HCT116 (cell line): ENCODE results near the gene PAH. TPM values are rescaled to one million over a fixed set of nuclear protein-coding genes. Genes with fewer than 3 reads are reported as not detected.

Experiments used
- ATAC-seq: fragments of 200-7000 bp; cut with Tn5 transposase; 2 replicates; pipeline ENCODE4 v1.9.1; 2020; ENCODE audit warnings: mild to moderate bottlenecking, moderate library complexity
- BruUV-seq: library from RNA; stranded (reverse); fragments of 400-500 nt; replicated peaks from 2 replicates; lab custom pipeline; 2021; lab: Mats Ljungman, UMichigan
- CTCF ChIA-PET: fragments of 300-600 bp; sonication (Branson Sonifier 250); formaldehyde crosslinking; loops from one replicate; lab custom pipeline; 2021; ENCODE audit warnings: antibody characterized with exemption; lab: Charles Lee
- POLR2A ChIA-PET: fragments of 300-600, 350-600 bp; sonication (Branson Sonifier 250); formaldehyde crosslinking; loops from one replicate; lab custom pipeline; 2021; ENCODE audit warnings: antibody characterized with exemption; lab: Charles Lee
- RAD21 ChIA-PET, 2 experiments: fragments of 300-600 bp; sonication (Branson Sonifier 250); formaldehyde crosslinking; loops; one replicate each; lab custom pipeline; 2023; ENCODE audit warnings: low total read pairs in 2 of 2; ENCODE audit not compliant: uncharacterized antibody in 2 of 2, unreplicated experiment in 2 of 2, low non-redundant PET in 1 of 2; lab: Charles Lee
- DNase-seq: peaks from one replicate; pipeline ENCODE4 v3.0.0-alpha.2; 2010; ENCODE audit warnings: low read depth, low spot score
- H2AFZ ChIP-seq: fragments of 200-600 bp; shearing (Covaris generic), sonication (generic); 2 replicates; pipeline ENCODE4 v1.6.1; 2017; ENCODE audit warnings: low read depth, mixed run types, mixed read lengths, antibody characterized with exemption, low read length; ENCODE audit not compliant: poor library complexity, severe bottlenecking
- H3K27ac ChIP-seq: 2 replicates; pipeline ENCODE4 v1.5.1; 2012; ENCODE audit warnings: low read depth, low read length
- H3K27me3 ChIP-seq: fragments of 200-600 bp; sonication (generic); 2 replicates; pipeline ENCODE4 v1.6.1; 2016; ENCODE audit warnings: mixed run types, low read length, mixed read lengths; ENCODE audit not compliant: insufficient read depth
- H3K36me3 ChIP-seq, 2 experiments: fragments of 200-500 bp in 1 of 2; fragments of 200-600 bp in 1 of 2; sonication (Bioruptor generic) in 1 of 2; sonication (generic) in 1 of 2; 2 replicates each; pipeline versions ENCODE4 v1.5.1 to v1.6.1; 2014 to 2016; ENCODE audit warnings: low read length in 2 of 2, inconsistent platforms in 1 of 2, mixed read lengths in 1 of 2, mixed run types in 1 of 2; ENCODE audit not compliant: insufficient read depth in 2 of 2, control insufficient read depth in 1 of 2
- H3K4me1 ChIP-seq, 2 experiments: fragments of 200-600 bp in 1 of 2; sonication (generic) in 1 of 2; 2 replicates each; pipeline versions ENCODE4 v1.5.1 to v1.6.1; 2012 to 2017; ENCODE audit warnings: low read length in 2 of 2, inconsistent platforms in 1 of 2, mild to moderate bottlenecking in 1 of 2, mixed read lengths in 1 of 2, mixed run types in 1 of 2, moderate library complexity in 1 of 2; ENCODE audit not compliant: insufficient read depth in 2 of 2, control insufficient read depth in 1 of 2
- H3K4me2 ChIP-seq: fragments of 200-600 bp; sonication (generic); 2 replicates; pipeline ENCODE4 v1.6.1; 2017; ENCODE audit warnings: mixed run types, low read length, mixed read lengths
- H3K4me3 ChIP-seq, 2 experiments: fragments of 200-600 bp in 1 of 2; sonication (generic) in 1 of 2; replicated peaks in 1 of 2; 2 replicates each; pipeline ENCODE4 v1.5.1; 2011 to 2016; ENCODE audit warnings: low read length in 2 of 2, control low read depth in 1 of 2, low read depth in 1 of 2, mild to moderate bottlenecking in 1 of 2, mixed read lengths in 1 of 2, mixed run types in 1 of 2
- H3K79me2 ChIP-seq: fragments of 200-600 bp; sonication (generic); 2 replicates; pipeline ENCODE4 v1.6.1; 2017; ENCODE audit warnings: mild to moderate bottlenecking, mixed run types, low read length, moderate library complexity, mixed read lengths; ENCODE audit not compliant: insufficient read depth
- H3K9ac ChIP-seq: fragments of 200-600 bp; sonication (generic); 2 replicates; pipeline ENCODE4 v1.6.1; 2016; ENCODE audit warnings: low read length, mixed read lengths
- H3K9me2 ChIP-seq: fragments of 200-600 bp; sonication (generic), shearing (Covaris generic); 2 replicates; pipeline ENCODE4 v1.6.1; 2017; ENCODE audit warnings: mixed run types, mild to moderate bottlenecking, moderate library complexity; ENCODE audit not compliant: insufficient read depth
- H3K9me3 ChIP-seq, 2 experiments: fragments of 200-500 bp in 1 of 2; fragments of 200-600 bp in 1 of 2; sonication (Bioruptor generic) in 1 of 2; sonication (generic) in 1 of 2; 2 replicates each; pipeline ENCODE4 v1.6.1; 2014 to 2017; ENCODE audit warnings: low read length in 2 of 2, mixed read lengths in 2 of 2, inconsistent platforms in 1 of 2, low read depth in 1 of 2, mild to moderate bottlenecking in 1 of 2, mixed run types in 1 of 2, moderate library complexity in 1 of 2; ENCODE audit not compliant: control insufficient read depth in 1 of 2, insufficient read depth in 1 of 2
- H4K20me1 ChIP-seq: fragments of 200-600 bp; sonication (generic), shearing (Covaris generic); 2 replicates; pipeline ENCODE4 v1.6.1; 2017; ENCODE audit warnings: mixed run types, mild to moderate bottlenecking, moderate library complexity; ENCODE audit not compliant: insufficient read depth
- ATF3 ChIP-seq: IDR thresholded peaks from 2 replicates; pipeline ENCODE4 v1.6.1; 2012
- CBX3 ChIP-seq: IDR thresholded peaks from 2 replicates; pipeline ENCODE4 v1.6.1; 2012; ENCODE audit warnings: low read depth
- EGR1 ChIP-seq: IDR thresholded peaks from 2 replicates; pipeline ENCODE4 v1.6.1; 2012; ENCODE audit warnings: low read depth
- MAX ChIP-seq: IDR thresholded peaks from 2 replicates; pipeline ENCODE4 v1.6.1; 2012
- POLR2A ChIP-seq: IDR thresholded peaks from 2 replicates; pipeline ENCODE4 v1.7.0; 2011; ENCODE audit warnings: borderline replicate concordance; ENCODE audit not compliant: insufficient read depth, insufficient read length; ENCODE audit errors: extremely low read depth
- RAD21 ChIP-seq: IDR thresholded peaks from 2 replicates; pipeline ENCODE4 v1.6.1; 2012; ENCODE audit warnings: low read depth, mild to moderate bottlenecking
- REST ChIP-seq: IDR thresholded peaks from 2 replicates; pipeline ENCODE4 v1.6.1; 2012; ENCODE audit warnings: low read depth
- YY1 ChIP-seq: IDR thresholded peaks from 2 replicates; pipeline ENCODE4 v1.6.1; 2011; ENCODE audit warnings: low read length, low read depth, moderate library complexity, mild to moderate bottlenecking; ENCODE audit not compliant: insufficient replicate concordance; ENCODE audit errors: extremely low read depth
- intact Hi-C: fragments of 100-400 bp; cut with micrococcal nuclease; formaldehyde crosslinking; loops from 2 replicates; pipeline ENCODE4 v1.10.0; 2022
- total RNA-seq: library from RNA; stranded (reverse); gene quantifications from one replicate; pipeline ENCODE4 v1.2.1, GENCODE V29; 2021; ENCODE audit not compliant: unreplicated experiment

The PAH gene
- total RNA-seq, 1 experiment from 2014 or later = 2.8 TPM

- Histone ChIP-seq H3K36me3 (no peaks in the 10 kb centered on the region), H4K20me1 (no peaks in the 10 kb centered on the region), H3K27me3 (peaks cover 15% of the 10 kb centered on the region), H3K27ac (no peak overlapping the region), H3K9me2 (no peaks in the 10 kb centered on the region), H2AFZ (no peak overlapping the region), H3K4me2 (no peak overlapping the region), H3K4me1 (no peaks in the 10 kb centered on the region), H3K9me3 (no peaks in the 10 kb centered on the region), H3K4me3 (no peak overlapping the region), H3K79me2 (no peaks in the 10 kb centered on the region), H3K9ac (no peak overlapping the region)
- DNase-seq = no peak
- ChIA-PET RAD21 (no interaction called here), CTCF (no interaction called here), POLR2A (no interaction called here)
- ATAC-seq = no peak
- BruUV-seq = no TSS peak
- TF ChIP-seq EGR1 (no peak), REST (no peak)
- intact Hi-C loops = no loop called here
Observed at GRCh38 chr12:102959391-102959790, 42.3 kb upstream of the PAH start.

- POLR2A ChIA-PET = no interaction called here
- H3K9ac ChIP-seq = no peak overlapping the region
- no peaks in the 10 kb centered on the region for H3K4me1 ChIP-seq
- intact Hi-C loops = no loop called here
- H3K27me3 ChIP-seq = peaks cover 13% of the 10 kb centered on the region
- no peak for ATAC-seq
- CTCF ChIA-PET = no interaction called here
- BruUV-seq = no TSS peak
- H3K79me2 ChIP-seq = no peaks in the 10 kb centered on the region
- no peak for DNase-seq
- H2AFZ ChIP-seq = no peak overlapping the region
- no peaks in the 10 kb centered on the region for H3K9me2 ChIP-seq
- H3K27ac ChIP-seq = no peak overlapping the region
- RAD21 ChIA-PET = no interaction called here
- H3K4me2 ChIP-seq = no peak overlapping the region
- H4K20me1 ChIP-seq = no peaks in the 10 kb centered on the region
- TF ChIP-seq CBX3 (no peak), REST (no peak), YY1 (no peak), ATF3 (no peak), EGR1 (no peak), POLR2A (no peak), MAX (no peak), RAD21 (no peak)
- no peaks in the 10 kb centered on the region for H3K36me3 ChIP-seq
- no peaks in the 10 kb centered on the region for H3K9me3 ChIP-seq
- no peak overlapping the region for H3K4me3 ChIP-seq
Observed at GRCh38 chr12:102958830-102959176, 41.8 kb upstream of the PAH start.
